Aorta (tissue), 5 donors: Measurements from ENCODE around the gene BROX. TPM values are rescaled to one million over a fixed set of nuclear protein-coding genes. Genes with fewer than 3 reads are reported as not detected.

Experiments used
- ATAC-seq: fragments of 200-7000 bp; cut with Tn5 transposase; one replicate; pipeline ENCODE4 v1.9.1; 2022; ENCODE audit warnings: moderate library complexity; ENCODE audit not compliant: low FRiP score
- DNase-seq, 2 donors: peaks; one replicate each; pipeline ENCODE4 v3.0.0-alpha.2; 2020
- H3K27ac ChIP-seq, 2 donors: one replicate each; pipeline ENCODE4 v1.5.1; 2013; ENCODE audit warnings: low read length in 2 of 2, mild to moderate bottlenecking in 2 of 2, moderate library complexity in 2 of 2, control low read depth in 1 of 2, inconsistent platforms in 1 of 2, low read depth in 1 of 2
- H3K27me3 ChIP-seq, 2 donors: one replicate each; pipeline ENCODE4 v1.6.1; 2013; ENCODE audit warnings: control low read depth in 1 of 2, low read length in 1 of 2, mild to moderate bottlenecking in 1 of 2, moderate library complexity in 1 of 2; ENCODE audit not compliant: insufficient read depth in 2 of 2, control insufficient read depth in 1 of 2
- H3K36me3 ChIP-seq, 2 donors: one replicate each; pipeline ENCODE4 v1.6.1; 2013; ENCODE audit warnings: control low read depth in 1 of 2, low read length in 1 of 2, mild to moderate bottlenecking in 1 of 2; ENCODE audit not compliant: insufficient read depth in 2 of 2, control insufficient read depth in 1 of 2
- H3K4me1 ChIP-seq, 2 donors: one replicate each; pipeline ENCODE4 v1.6.1; 2013; ENCODE audit warnings: low read length in 2 of 2, control low read depth in 1 of 2, mild to moderate bottlenecking in 1 of 2, moderate library complexity in 1 of 2; ENCODE audit not compliant: insufficient read depth in 2 of 2, control insufficient read depth in 1 of 2
- H3K4me3 ChIP-seq, 2 donors: one replicate each; pipeline ENCODE4 v1.5.1; 2013; ENCODE audit warnings: low read length in 2 of 2, control low read depth in 1 of 2, mild to moderate bottlenecking in 1 of 2
- H3K9me3 ChIP-seq: one replicate; pipeline ENCODE4 v1.6.1; 2013; ENCODE audit warnings: mild to moderate bottlenecking, low read length; ENCODE audit not compliant: control insufficient read depth
- WGBS, 2 donors: extraction: QIAGEN DNeasy Blood & Tissue Kit; methylation state at CpG; one replicate each; pipeline ENCODE4 v1.1.7; 2013; 5-methylcytosine and 5-hydroxymethylcytosine counted together
- intact Hi-C, 2 donors: fragments of 100-400 bp; cut with DNase I; formaldehyde crosslinking; loops; one replicate each; pipeline versions ENCODE4 v1.14.2 to v1.15.0; 2022
- polyA plus RNA-seq, 2 donors: library from polyadenylated mRNA; stranded (reverse); fragments of 200-250 nt; gene quantifications; one replicate each; pipeline ENCODE4 v1.2.3, GENCODE V29; 2013
- total RNA-seq, 2 donors: library from RNA; stranded (reverse); fragmentation: NEBNext Ultra II Directional; extraction: Animal tissue kit (Norgen Biotek cat#: 25700); gene quantifications; one replicate each; pipeline ENCODE4 v1.2.1, GENCODE V29; 2021
- donor health status: healthy with polysubstance abuse.
- donor health status: Bipolar disorder and iron deficiency.
- donor health status: DM: no; HTN: no; CAD: no.
- donor health status: DM: no; HTN: no; CAD: no.
- donor health status: DM: yes; HTN: yes; CAD: no.

The BROX gene
- total and polyA plus RNA-seq, 4 donors = 15.0 to 50.7 (median 25.1) TPM

GRCh38 chr1:222713091-222713961 lies 962 bp downstream of the BROX start:
- ATAC-seq = peak; percentile 95
- H3K4me3 ChIP-seq = peak overlapping the region; percentile 95
- H3K36me3 ChIP-seq = no peaks in the 10 kb centered on the region
- no peaks in the 10 kb centered on the region for H3K27me3 ChIP-seq
- 1% methylated on average over 39 of the region's 39 CpGs for WGBS, 2 donors
- no peaks in the 10 kb centered on the region for H3K4me1 ChIP-seq
- intact Hi-C loops = loop anchor here (10.0 kb wide), 2 partner anchors 69 to 249 kb away; no protein-coding TSS in a partner anchor
- H3K27ac ChIP-seq = peak overlapping the region; percentile 49 to 97
- DNase-seq = peak; percentile 97
- no peaks in the 10 kb centered on the region for H3K9me3 ChIP-seq

- intact Hi-C loops = loop anchor here (10.0 kb wide), 2 partner anchors 72 to 252 kb away; no protein-coding TSS in a partner anchor
- Histone ChIP-seq H3K9me3 (no peaks in the 10 kb centered on the region), H3K36me3 (no peaks in the 10 kb centered on the region), H3K4me3 (no peak overlapping the region), H3K4me1 (no peaks in the 10 kb centered on the region), H3K27me3 (no peaks in the 10 kb centered on the region), H3K27ac (no peak overlapping the region)
- ATAC-seq (no peak), DNase-seq (no peak)
- 93 to 96% methylated on average over 2 of the region's 2 CpGs for WGBS, 2 donors
Measured at GRCh38 chr1:222716393-222716792, 4.0 kb downstream of the BROX start.

GRCh38 chr1:222728746-222729145 lies 16.4 kb downstream of the BROX start:
- Histone ChIP-seq H3K9me3 (no peaks in the 10 kb centered on the region), H3K27me3 (no peaks in the 10 kb centered on the region), H3K4me3 (no peak overlapping the region), H3K27ac (no peak overlapping the region), H3K4me1 (no peaks in the 10 kb centered on the region), H3K36me3 (peaks cover 0 to 4% of the 10 kb centered on the region in 2 donors)
- 88 to 92% methylated on average over 1 of the region's 1 CpG for WGBS, 2 donors
- no peak for DNase-seq
- ATAC-seq = no peak
- intact Hi-C loops = no loop called here

- WGBS, 2 donors = 81 to 89% methylated on average over 1 of the region's 1 CpG
- no peak overlapping the region for H3K27ac ChIP-seq
- ATAC-seq (no peak), DNase-seq (no peak)
- intact Hi-C loops = no loop called here
- H3K9me3 ChIP-seq = no peaks in the 10 kb centered on the region
- H3K4me1 ChIP-seq = no peaks in the 10 kb centered on the region
- H3K27me3 ChIP-seq = no peaks in the 10 kb centered on the region
- H3K36me3 ChIP-seq = peaks cover 0 to 4% of the 10 kb centered on the region in 2 donors
- no peak overlapping the region for H3K4me3 ChIP-seq
Measured at GRCh38 chr1:222730866-222731265, 18.5 kb downstream of the BROX start.

- Histone ChIP-seq H3K36me3 (peaks cover 0 to 4% of the 10 kb centered on the region in 2 donors), H3K27me3 (no peaks in the 10 kb centered on the region), H3K9me3 (no peaks in the 10 kb centered on the region), H3K4me3 (no peak overlapping the region), H3K27ac (no peak overlapping the region), H3K4me1 (no peaks in the 10 kb centered on the region)
- 78 to 83% methylated on average over 3 of the region's 3 CpGs for WGBS, 2 donors
- no peak for ATAC-seq
- intact Hi-C loops = no loop called here
- DNase-seq = no peak
Measured at GRCh38 chr1:222732216-222733159, 20.1 kb downstream of the BROX start.

GRCh38 chr1:222734740-222735139 lies 22.4 kb downstream of the BROX start:
- Histone ChIP-seq H3K36me3 (peaks cover 0 to 4% of the 10 kb centered on the region in 2 donors), H3K9me3 (no peaks in the 10 kb centered on the region), H3K27me3 (no peaks in the 10 kb centered on the region), H3K4me1 (no peaks in the 10 kb centered on the region), H3K4me3 (no peak overlapping the region), H3K27ac (no peak overlapping the region)
- intact Hi-C loops = loop anchor here in 1 of 2 donors (5.0 kb wide), 1 partner anchor 348 kb away; no protein-coding TSS in a partner anchor
- DNase-seq (no peak), ATAC-seq (no peak)
- WGBS, 2 donors = 72 to 73% methylated on average over 1 of the region's 1 CpG

GRCh38 chr1:222736470-222736869 lies 24.1 kb downstream of the BROX start:
- H3K4me3 ChIP-seq = no peak overlapping the region
- H3K27me3 ChIP-seq = no peaks in the 10 kb centered on the region
- no peak for DNase-seq
- no peaks in the 10 kb centered on the region for H3K9me3 ChIP-seq
- 61 to 65% methylated on average over 5 of the region's 5 CpGs for WGBS, 2 donors
- intact Hi-C loops = loop anchor here (2.0 to 5.0 kb wide), 2 partner anchors 346 to 352 kb away; no protein-coding TSS in a partner anchor
- no peaks in the 10 kb centered on the region for H3K36me3 ChIP-seq
- H3K27ac ChIP-seq = no peak overlapping the region
- ATAC-seq = no peak
- no peaks in the 10 kb centered on the region for H3K4me1 ChIP-seq

- no peak for ATAC-seq
- H3K36me3 ChIP-seq = no peaks in the 10 kb centered on the region
- H3K27me3 ChIP-seq = no peaks in the 10 kb centered on the region
- no peaks in the 10 kb centered on the region for H3K9me3 ChIP-seq
- H3K27ac ChIP-seq = no peak within 1 kb of the TSS
- WGBS, 2 donors = 26 to 31% methylated on average over 1 of the region's 1 CpG
- no peak for DNase-seq
- no peak within 1 kb of the TSS for H3K4me3 ChIP-seq
- intact Hi-C loops = loop anchor here (2.0 to 5.0 kb wide), 2 partner anchors 345 to 352 kb away; no protein-coding TSS in a partner anchor
- no peaks in the 10 kb centered on the region for H3K4me1 ChIP-seq
Measured at GRCh38 chr1:222736972-222737371, 24.6 kb downstream of the BROX start, which contains the start of gene FAM177B. Gene FAM177B (plus strand): TSS chr1:222737202. CDS start chr1:222746546, 9,344 bp downstream.
